Measurements from ENCODE around the gene KRTAP27-1. TPM values are rescaled to one million over a fixed set of nuclear protein-coding genes. Genes with fewer than 3 reads are reported as not detected.

The KRTAP27-1 gene
- total and polyA plus RNA-seq, 10 donors: not detected

DNA sequence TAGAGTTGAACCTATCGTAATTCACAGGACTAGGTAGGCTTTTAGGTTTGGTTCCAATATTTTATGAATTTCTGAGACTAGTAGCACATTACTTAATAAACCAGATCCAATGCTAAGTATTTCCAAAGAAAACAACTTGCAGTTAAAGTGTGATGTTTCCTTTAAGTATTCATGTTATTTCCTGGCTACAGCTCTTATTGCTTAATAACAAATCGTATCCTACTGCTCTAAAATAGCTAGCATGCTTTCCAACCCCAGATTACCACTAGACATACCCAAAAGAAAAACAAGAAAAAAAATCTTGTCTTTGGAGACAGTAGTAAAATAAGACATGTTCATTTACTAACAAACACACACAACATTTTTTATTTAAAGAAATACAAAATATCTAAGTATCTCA, 898 bp downstream of the KRTAP27-1 start:
- Histone ChIP-seq H3K36me3 (no peaks in the 10 kb centered on the region), H3K4me1 (no peaks in the 10 kb centered on the region), H3K4me3 (no peak overlapping the region), H3K9me3 (no peaks in the 10 kb centered on the region), H3K27me3 (replicated peaks in 1 of 7) (no peaks in the 10 kb centered on the region), H3K27ac (no peak overlapping the region)
- intact Hi-C loops (cut with DNase I; ENCODE audit: low total_unique reads): no loop called here
- WGBS, 5 donors: 48 to 77% (median 69%) methylated on average over 2 of the region's 2 CpGs
- DNase-seq: no peak
- TF ChIP-seq, protein P1, sequence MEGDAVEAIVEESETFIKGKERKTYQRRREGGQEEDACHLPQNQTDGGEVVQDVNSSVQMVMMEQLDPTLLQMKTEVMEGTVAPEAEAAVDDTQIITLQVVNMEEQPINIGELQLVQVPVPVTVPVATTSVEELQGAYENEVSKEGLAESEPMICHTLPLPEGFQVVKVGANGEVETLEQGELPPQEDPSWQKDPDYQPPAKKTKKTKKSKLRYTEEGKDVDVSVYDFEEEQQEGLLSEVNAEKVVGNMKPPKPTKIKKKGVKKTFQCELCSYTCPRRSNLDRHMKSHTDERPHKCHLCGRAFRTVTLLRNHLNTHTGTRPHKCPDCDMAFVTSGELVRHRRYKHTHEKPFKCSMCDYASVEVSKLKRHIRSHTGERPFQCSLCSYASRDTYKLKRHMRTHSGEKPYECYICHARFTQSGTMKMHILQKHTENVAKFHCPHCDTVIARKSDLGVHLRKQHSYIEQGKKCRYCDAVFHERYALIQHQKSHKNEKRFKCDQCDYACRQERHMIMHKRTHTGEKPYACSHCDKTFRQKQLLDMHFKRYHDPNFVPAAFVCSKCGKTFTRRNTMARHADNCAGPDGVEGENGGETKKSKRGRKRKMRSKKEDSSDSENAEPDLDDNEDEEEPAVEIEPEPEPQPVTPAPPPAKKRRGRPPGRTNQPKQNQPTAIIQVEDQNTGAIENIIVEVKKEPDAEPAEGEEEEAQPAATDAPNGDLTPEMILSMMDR (IDR thresholded peaks at IDR 0.05 in 8 of 11, conservative IDR thresholded peaks at IDR 0.05 in 3 of 11): no peak
- TF ChIP-seq POLR2AphosphoS5 (IDR thresholded peaks at IDR 0.05): no peak

DNA sequence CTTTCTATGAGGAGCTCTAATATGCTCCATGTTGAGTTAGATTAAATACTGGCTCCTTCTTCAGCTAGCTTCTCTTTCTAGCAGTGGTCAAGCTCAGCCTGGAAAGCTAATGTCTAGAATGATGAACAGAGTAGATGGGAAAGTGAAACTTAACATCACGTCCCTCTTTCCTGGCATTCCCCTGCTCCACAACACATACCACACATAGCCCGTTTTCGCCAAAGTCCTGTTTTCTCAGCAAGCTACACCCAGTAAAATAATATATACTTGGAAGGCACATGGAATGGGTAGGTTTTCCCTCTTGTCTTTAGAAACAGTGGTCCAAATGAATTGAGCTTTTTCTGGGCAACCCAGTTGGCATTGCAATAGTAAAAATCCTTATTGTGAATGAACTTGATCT, 3.8 kb downstream of the KRTAP27-1 start:
- DNase-seq: no peak
- H3K36me3 ChIP-seq: no peaks in the 10 kb centered on the region
- no peak overlapping the region for H3K27ac ChIP-seq
- no peaks in the 10 kb centered on the region for H3K27me3 ChIP-seq (replicated peaks in 1 of 7)
- intact Hi-C loops (cut with DNase I; ENCODE audit: low total_unique reads): no loop called here
- WGBS, 5 donors: 62 to 88% (median 85%) methylated on average over 3 of the region's 3 CpGs
- no peak overlapping the region for H3K4me3 ChIP-seq
- TF ChIP-seq, protein P1 (IDR thresholded peaks at IDR 0.05 in 8 of 11, conservative IDR thresholded peaks at IDR 0.05 in 3 of 11): no peak
- no peak for TF ChIP-seq POLR2AphosphoS5 (IDR thresholded peaks at IDR 0.05)
- H3K9me3 ChIP-seq: no peaks in the 10 kb centered on the region
- H3K4me1 ChIP-seq: no peaks in the 10 kb centered on the region

DNA sequence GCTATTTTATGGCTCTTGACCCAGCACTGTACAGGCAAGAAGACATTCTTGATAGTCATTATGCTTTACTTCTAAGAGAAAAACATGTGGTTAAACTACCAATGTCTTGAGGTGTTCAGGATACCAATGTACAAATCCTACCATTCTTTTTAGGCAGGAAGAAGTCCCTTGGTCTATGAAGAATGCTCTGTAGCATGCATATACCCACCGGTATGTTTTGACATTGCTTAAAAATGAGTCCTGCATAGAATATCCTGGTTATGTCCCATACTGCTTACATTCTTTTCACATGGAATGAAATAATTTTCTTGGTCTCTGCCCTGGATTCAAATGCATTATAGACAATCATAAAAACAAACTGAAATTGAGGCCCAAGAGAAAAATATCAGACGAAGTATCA, 4.8 kb downstream of the KRTAP27-1 start:
- H3K4me1 ChIP-seq: no peaks in the 10 kb centered on the region
- DNase-seq: no peak
- 78 to 95% (median 86%) methylated on average over 2 of the region's 2 CpGs for WGBS, 5 donors
- H3K4me3 ChIP-seq: no peak overlapping the region
- no peaks in the 10 kb centered on the region for H3K36me3 ChIP-seq
- TF ChIP-seq POLR2AphosphoS5 (IDR thresholded peaks at IDR 0.05): no peak
- TF ChIP-seq, protein P1 (IDR thresholded peaks at IDR 0.05 in 8 of 11, conservative IDR thresholded peaks at IDR 0.05 in 3 of 11): no peak
- TF ChIP-seq POLR2A (IDR thresholded peaks at IDR 0.05): no peak
- H3K27me3 ChIP-seq (replicated peaks in 1 of 7): no peaks in the 10 kb centered on the region
- intact Hi-C loops (cut with DNase I; ENCODE audit: low total_unique reads): no loop called here
- H3K9me3 ChIP-seq: peaks cover 0 to 4% (median 0%) of the 10 kb centered on the region in 8 donors
- H3K27ac ChIP-seq: no peak overlapping the region

- no peak for DNase-seq
- H3K9me3 ChIP-seq: peaks cover 0 to 27% (median 19%) of the 10 kb centered on the region in 8 donors
- no peaks in the 10 kb centered on the region for H3K4me1 ChIP-seq
- intact Hi-C loops (cut with DNase I; ENCODE audit: low total_unique reads): no loop called here
- TF ChIP-seq POLR2AphosphoS5 (IDR thresholded peaks at IDR 0.05) (no peak), POLR2A (IDR thresholded peaks at IDR 0.05) (no peak)
- TF ChIP-seq, protein P1 (IDR thresholded peaks at IDR 0.05 in 8 of 11, conservative IDR thresholded peaks at IDR 0.05 in 3 of 11): no peak
- WGBS, 5 donors: 72 to 88% (median 77%) methylated on average over 4 of the region's 4 CpGs
- no peaks in the 10 kb centered on the region for H3K27me3 ChIP-seq (replicated peaks in 1 of 7)
- H3K36me3 ChIP-seq: no peaks in the 10 kb centered on the region
- H3K4me3 ChIP-seq: no peak overlapping the region
- no peak overlapping the region for H3K27ac ChIP-seq
Measured at GRCh38 chr21:30329203-30329875, 8.2 kb downstream of the KRTAP27-1 start.
